Activated CD4-positive, alpha-beta T cell treated with anti-CD3 and anti-CD28 coated beads, Interleukin-2, amount 10 ng/mL, durations not matched to agents 24 days and 14 days (primary cell): ENCODE measurements around the gene PPIL1. TPM values are rescaled to one million over a fixed set of nuclear protein-coding genes. Genes with fewer than 3 reads are reported as not detected.

Source experiments
- DNase-seq: peaks from one replicate; pipeline ENCODE4 v3.0.0; 2022
- H3K27ac Mint-ChIP-seq: one replicate; pipeline ENCODE4 v1.8.0; 2022; ENCODE audit warnings: mild to moderate bottlenecking, mixed read lengths
- H3K27me3 Mint-ChIP-seq: one replicate; pipeline ENCODE4 v1.8.0; 2022; ENCODE audit warnings: mixed read lengths
- H3K36me3 Mint-ChIP-seq: one replicate; pipeline ENCODE4 v1.8.0; 2022; ENCODE audit warnings: low read depth, mild to moderate bottlenecking, mixed read lengths
- H3K4me1 Mint-ChIP-seq: one replicate; pipeline ENCODE4 v1.8.0; 2021; ENCODE audit warnings: mixed read lengths
- H3K4me3 Mint-ChIP-seq: one replicate; pipeline ENCODE4 v1.8.0; 2022; ENCODE audit warnings: mild to moderate bottlenecking, moderate library complexity, mixed read lengths
- H3K9me3 Mint-ChIP-seq: one replicate; pipeline ENCODE4 v1.8.0; 2021; ENCODE audit warnings: mixed read lengths
- intact Hi-C: fragments of 100-400 bp; cut with micrococcal nuclease; formaldehyde crosslinking; loops from one replicate; pipeline ENCODE4 v1.15.1; 2023
- total RNA-seq: library from RNA; stranded (reverse); gene quantifications from 2 replicates; pipeline ENCODE4 v1.2.3, GENCODE V29; 2022

Gene PPIL1
- total RNA-seq, 1 donor from 2014 or later, result 65.1 TPM

DNA sequence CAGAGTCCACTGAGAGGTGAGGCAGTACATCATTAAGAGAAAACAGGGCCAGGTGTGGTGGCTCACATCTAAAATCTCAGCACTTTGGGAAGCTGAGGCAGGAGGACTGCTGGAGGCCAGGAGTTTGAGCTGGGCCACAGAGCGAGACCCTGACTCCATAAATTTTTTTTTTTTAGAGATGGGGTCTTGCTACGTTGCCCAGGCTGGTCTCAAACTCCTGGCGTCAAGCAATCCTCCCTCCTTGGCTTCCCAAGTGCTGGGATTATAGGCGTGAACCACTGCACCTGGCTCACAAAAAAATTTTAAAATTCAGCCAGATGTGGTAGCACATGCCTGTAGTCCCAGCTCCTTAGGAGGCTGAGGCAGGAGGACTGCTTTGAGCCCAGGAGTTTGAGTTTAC lies 17.3 kb downstream of the PPIL1 start:
- H3K27me3 Mint-ChIP-seq, result no peaks in the 10 kb centered on the region
- no peak overlapping the region for H3K4me3 Mint-ChIP-seq

DNA sequence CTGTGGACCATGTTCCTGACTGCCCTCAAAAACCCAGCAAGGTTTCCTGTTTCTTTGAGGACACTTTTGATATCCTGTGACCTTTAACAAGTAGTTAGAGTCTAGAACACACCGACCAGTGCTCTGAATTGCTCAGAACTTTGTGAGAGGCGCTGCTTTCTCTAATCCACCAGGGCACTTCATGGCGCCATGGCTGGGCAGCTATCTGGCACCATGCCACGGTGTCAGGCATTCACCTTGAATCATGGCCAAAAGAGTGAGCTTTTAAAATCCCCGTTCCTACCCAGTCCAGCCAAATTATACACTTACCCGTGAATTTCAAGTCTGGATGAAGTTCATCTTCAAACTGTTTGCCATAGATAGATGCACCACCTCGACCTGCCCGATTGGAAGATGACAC lies 18.3 kb downstream of the PPIL1 start:
- H3K9me3 Mint-ChIP-seq, result no peaks in the 10 kb centered on the region
- peaks cover 60% of the 10 kb centered on the region for H3K36me3 Mint-ChIP-seq
- no peaks in the 10 kb centered on the region for H3K27me3 Mint-ChIP-seq
- H3K4me1 Mint-ChIP-seq, result peaks cover 19% of the 10 kb centered on the region
- H3K27ac Mint-ChIP-seq, result no peak overlapping the region
- no peak for DNase-seq
- intact Hi-C loops, result no loop called here
- H3K4me3 Mint-ChIP-seq, result no peak overlapping the region

More for the DNA sequence above, 17.3 kb downstream of the PPIL1 start:
- no peak for DNase-seq
- Mint-ChIP-seq H3K9me3 (no peaks in the 10 kb centered on the region), H3K4me1 (peaks cover 19% of the 10 kb centered on the region), H3K27ac (no peak overlapping the region), H3K36me3 (peaks cover 58% of the 10 kb centered on the region)
- intact Hi-C loops, result no loop called here

DNA sequence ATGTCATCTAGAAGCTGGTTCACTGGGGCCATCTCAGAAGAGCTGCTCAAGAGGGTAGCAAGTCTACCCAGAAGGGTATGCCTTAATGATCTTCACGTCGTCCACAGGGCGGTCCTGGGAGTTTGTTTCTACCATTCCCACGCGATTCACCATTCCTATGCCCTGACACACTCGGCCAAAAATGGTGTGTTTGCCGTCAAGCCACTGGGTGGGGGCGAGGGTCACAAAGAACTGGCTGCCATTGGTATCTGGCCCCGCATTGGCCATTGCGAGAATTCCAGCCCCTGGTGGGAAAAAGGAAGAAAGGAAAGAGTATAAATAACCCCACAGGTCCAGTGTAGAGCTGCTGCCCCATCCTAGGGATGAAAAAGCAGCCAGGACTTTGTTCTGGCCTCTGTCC lies 18.9 kb downstream of the PPIL1 start:
- H3K27me3 Mint-ChIP-seq, result no peaks in the 10 kb centered on the region
- no peaks in the 10 kb centered on the region for H3K9me3 Mint-ChIP-seq
- DNase-seq, result no peak
- H3K36me3 Mint-ChIP-seq, result peaks cover 58% of the 10 kb centered on the region
- intact Hi-C loops, result no loop called here
- no peak overlapping the region for H3K4me3 Mint-ChIP-seq
- H3K4me1 Mint-ChIP-seq, result peaks cover 17% of the 10 kb centered on the region
- no peak overlapping the region for H3K27ac Mint-ChIP-seq

DNA sequence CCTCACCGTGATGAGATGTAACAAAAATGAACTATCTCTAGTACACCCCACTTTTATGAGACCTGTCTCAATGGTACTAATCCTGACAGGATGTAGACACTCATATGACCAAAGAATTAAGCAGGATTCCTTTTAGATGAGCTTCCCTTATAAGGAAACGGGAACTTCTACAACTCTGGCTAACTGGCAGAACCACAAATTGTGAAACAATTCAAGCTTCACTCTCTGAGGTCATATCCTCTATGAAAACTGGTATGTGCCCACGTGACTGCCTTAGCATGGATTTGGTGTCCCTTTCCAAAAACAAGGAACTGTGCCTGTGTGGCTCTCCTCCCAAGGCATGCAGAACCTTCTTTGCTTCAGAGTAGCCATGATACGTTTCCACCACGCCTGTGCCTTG lies 21.3 kb downstream of the PPIL1 start:
- intact Hi-C loops, result loop anchor here (5.0 kb wide), 1 partner anchor 71 kb away; no protein-coding TSS in a partner anchor
- Mint-ChIP-seq H3K4me1 (peaks cover 10% of the 10 kb centered on the region), H3K9me3 (no peaks in the 10 kb centered on the region), H3K4me3 (no peak overlapping the region), H3K27me3 (no peaks in the 10 kb centered on the region), H3K27ac (peak overlapping the region; percentile 14), H3K36me3 (peaks cover 55% of the 10 kb centered on the region)
- DNase-seq, result no peak

DNA sequence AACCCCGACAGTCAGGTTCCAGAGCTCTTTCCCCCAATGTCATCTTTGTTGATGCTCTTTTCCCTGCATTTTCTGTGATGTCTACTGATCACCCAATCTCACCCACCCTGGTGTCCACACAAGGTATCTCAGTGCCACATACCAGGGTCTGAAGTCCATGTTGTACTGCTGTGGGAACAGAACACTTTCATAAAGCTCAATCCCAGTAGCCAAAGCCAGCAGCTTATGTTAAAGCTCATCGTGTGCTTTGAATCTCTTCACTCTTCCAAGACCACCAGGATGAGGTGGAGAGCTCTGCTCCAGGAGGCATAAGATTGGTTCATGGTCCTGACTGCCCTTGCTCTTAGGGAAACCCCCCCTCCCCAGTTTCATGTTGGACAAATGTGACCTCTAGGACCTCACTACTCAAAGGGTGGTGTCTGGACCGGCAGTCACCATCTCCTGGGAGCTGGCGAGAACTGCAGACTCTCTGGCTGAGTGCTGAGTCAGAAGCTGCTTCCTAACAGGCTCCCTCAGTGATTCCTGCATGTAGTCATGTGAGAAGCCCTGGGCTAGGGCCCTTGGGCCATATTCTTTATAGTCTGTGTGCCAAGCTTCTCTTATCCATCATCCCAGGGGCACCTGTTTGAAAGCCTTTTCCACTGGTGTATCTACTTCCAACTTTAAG lies 22.0 kb downstream of the PPIL1 start:
- intact Hi-C loops, result loop anchor here (5.0 kb wide), 1 partner anchor 70 kb away; no protein-coding TSS in a partner anchor
- peaks cover 54% of the 10 kb centered on the region for H3K36me3 Mint-ChIP-seq
- peaks cover 10% of the 10 kb centered on the region for H3K4me1 Mint-ChIP-seq
- no peak for DNase-seq
- H3K27me3 Mint-ChIP-seq, result no peaks in the 10 kb centered on the region
- no peak overlapping the region for H3K27ac Mint-ChIP-seq
- no peak overlapping the region for H3K4me3 Mint-ChIP-seq
- no peaks in the 10 kb centered on the region for H3K9me3 Mint-ChIP-seq

DNA sequence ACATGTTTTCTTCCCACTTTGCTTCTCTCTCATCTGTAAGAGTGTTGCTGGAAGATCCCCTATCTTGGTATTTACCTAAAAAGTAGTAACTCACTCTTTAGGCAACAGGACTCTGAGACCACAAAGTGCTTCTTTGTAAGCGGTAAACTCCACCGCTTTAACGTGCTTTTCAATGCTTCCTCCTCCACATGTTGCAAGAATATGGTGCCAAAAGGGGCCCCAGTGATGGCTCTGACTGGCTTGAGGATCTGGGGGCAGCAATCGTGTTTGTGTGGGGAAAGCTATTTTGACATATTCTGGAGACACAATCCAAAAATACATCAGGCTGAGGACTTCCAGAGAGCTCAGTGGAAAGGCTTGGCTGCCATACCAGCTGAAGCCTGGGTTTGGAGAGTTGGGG lies 23.0 kb downstream of the PPIL1 start:
- Mint-ChIP-seq H3K36me3 (peaks cover 47% of the 10 kb centered on the region), H3K9me3 (no peaks in the 10 kb centered on the region), H3K4me3 (no peak overlapping the region), H3K27me3 (no peaks in the 10 kb centered on the region), H3K27ac (peak overlapping the region; percentile 19), H3K4me1 (peaks cover 10% of the 10 kb centered on the region)
- intact Hi-C loops, result loop anchor here (1.0 to 5.0 kb wide), 2 partner anchors 69 to 85 kb away; no protein-coding TSS in a partner anchor
- DNase-seq, result no peak

DNA sequence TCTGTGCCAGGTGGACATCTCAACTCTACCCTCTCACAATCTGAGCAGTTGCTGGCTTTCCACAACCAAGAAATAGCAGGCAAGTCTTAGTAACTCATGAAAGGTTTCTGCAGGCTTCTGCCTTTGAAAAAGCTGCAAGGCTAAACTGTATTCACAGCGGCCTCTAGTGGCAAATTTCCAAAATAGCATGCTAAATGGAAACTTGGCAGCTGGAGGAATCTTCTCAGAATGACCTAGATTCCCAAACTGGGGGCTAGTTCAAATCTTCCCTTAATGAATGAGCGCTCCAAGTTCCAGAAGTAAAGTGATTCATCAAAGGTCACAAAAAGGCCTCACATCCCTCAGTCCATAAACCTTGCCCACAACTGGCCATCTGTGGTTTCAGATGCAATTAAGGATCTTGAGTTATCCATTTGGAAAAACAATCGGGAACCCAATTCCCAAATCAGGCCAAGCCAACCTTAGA lies 23.4 kb downstream of the PPIL1 start:
- H3K4me1 Mint-ChIP-seq, result peaks cover 10% of the 10 kb centered on the region
- no peaks in the 10 kb centered on the region for H3K9me3 Mint-ChIP-seq
- H3K27ac Mint-ChIP-seq, result no peak overlapping the region
- H3K4me3 Mint-ChIP-seq, result no peak overlapping the region
- DNase-seq, result peak; percentile 84
- H3K27me3 Mint-ChIP-seq, result no peaks in the 10 kb centered on the region
- intact Hi-C loops, result loop anchor here (1.0 to 5.0 kb wide), 2 partner anchors 69 to 85 kb away; no protein-coding TSS in a partner anchor
- peaks cover 44% of the 10 kb centered on the region for H3K36me3 Mint-ChIP-seq

DNA sequence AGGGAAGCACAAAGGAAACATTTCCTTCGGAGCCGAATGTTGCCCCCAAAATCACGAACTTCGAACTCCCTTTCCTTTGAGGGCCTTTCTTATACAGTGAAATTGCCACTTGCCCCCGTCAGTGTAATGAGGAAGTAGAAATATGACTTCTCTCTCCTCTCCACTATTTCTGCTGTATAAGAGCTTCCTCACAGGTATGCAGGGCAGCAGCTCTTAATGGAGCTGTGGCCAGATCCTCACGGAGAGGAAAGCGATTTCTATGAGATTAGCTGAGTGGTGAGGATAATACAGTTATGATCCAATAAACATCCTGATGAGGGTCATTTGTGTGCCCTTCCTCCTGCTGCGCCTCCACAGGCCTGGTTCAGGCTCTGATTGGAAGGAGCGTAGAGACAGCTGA lies 24.6 kb downstream of the PPIL1 start:
- H3K27ac Mint-ChIP-seq, result no peak overlapping the region
- H3K4me3 Mint-ChIP-seq, result no peak overlapping the region
- H3K27me3 Mint-ChIP-seq, result no peaks in the 10 kb centered on the region
- intact Hi-C loops, result loop anchor here (5.0 kb wide), 1 partner anchor 68 kb away; no protein-coding TSS in a partner anchor
- H3K36me3 Mint-ChIP-seq, result peaks cover 36% of the 10 kb centered on the region
- H3K9me3 Mint-ChIP-seq, result no peaks in the 10 kb centered on the region
- DNase-seq, result no peak
- peaks cover 7% of the 10 kb centered on the region for H3K4me1 Mint-ChIP-seq

DNA sequence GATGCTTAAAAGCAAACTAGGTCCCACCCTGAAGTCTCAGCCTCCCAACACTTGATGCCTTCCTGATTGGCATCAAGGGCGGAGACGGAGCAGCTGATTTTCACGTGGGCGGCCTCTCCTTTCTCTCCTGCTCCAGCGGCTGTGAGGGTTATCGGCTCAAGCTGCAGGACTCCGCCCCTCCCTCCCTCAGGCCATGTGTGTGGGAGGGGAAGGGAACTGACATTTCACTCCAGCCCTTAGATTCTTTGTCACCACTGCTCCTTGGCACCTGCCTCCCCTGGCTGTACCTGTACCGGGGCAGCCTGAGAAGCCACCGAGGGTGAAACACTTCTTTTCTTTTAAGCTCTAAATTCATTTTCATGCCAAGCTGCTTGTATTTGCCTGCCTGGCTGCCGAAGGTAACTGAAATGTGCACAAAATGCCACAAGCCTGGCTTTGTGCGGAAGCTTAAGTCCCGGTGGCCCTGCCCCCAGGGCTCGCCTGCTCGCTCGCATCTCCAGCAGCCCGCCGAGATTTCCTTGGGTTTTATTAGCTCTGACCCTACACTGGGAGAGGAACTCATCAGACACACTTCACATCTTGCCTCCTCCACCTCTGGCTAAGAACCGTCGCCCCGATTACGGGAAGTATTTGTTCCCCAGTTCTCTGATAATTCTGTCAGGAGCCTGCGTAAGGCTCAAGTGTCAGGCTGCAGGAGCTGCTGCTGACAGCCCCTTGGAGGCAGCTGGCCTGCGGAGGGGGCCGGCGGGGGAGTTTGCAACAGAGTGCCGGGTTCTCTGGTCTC lies 25.8 kb downstream of the PPIL1 start:
- Mint-ChIP-seq H3K27ac (no peak overlapping the region), H3K4me3 (no peak overlapping the region), H3K27me3 (no peaks in the 10 kb centered on the region), H3K4me1 (peaks cover 7% of the 10 kb centered on the region), H3K9me3 (no peaks in the 10 kb centered on the region), H3K36me3 (peaks cover 26% of the 10 kb centered on the region)
- no peak for DNase-seq
- intact Hi-C loops, result no loop called here

DNA sequence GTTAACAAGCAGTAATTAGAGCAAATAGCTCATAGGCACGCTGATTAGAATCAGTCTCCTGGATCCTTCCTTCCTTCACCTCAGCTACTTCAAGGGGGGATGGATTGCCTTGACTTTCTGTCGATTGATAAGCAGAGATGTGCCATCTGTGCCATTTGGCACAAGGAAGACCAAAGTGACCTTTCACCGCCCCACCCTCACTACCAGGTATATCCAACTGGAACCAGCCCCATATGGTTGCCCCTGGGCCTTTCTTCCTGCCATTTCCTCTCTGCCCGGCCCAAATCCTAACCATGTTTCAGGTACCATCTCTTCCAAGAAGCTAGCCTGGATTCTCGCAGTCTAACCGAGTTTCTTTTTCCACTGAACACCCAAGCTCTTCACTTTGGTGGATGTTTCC lies 26.6 kb downstream of the PPIL1 start:
- peaks cover 20% of the 10 kb centered on the region for H3K36me3 Mint-ChIP-seq
- no peak overlapping the region for H3K4me3 Mint-ChIP-seq
- H3K9me3 Mint-ChIP-seq, result no peaks in the 10 kb centered on the region
- H3K27me3 Mint-ChIP-seq, result no peaks in the 10 kb centered on the region
- intact Hi-C loops, result no loop called here
- H3K27ac Mint-ChIP-seq, result no peak overlapping the region
- H3K4me1 Mint-ChIP-seq, result peaks cover under 1% of the 10 kb centered on the region
- no peak for DNase-seq

DNA sequence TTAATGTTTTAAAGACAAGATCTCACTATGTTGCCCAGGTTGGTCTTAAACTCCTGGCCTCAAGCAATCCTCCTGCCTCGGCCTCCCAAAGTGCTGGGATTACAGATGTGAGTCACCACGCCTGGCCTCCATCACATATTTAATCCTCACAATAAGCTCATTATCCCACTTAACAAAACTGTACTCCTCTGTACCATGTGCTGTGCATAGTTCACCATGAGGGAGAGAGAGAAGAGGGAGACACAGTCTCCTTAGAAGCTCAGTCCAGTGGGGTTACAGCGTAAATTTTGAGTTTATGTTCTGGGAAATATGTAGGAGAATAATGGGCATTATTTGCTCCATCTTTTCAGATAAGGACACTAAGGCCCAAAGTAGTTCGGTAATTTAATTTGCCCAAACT lies 27.5 kb downstream of the PPIL1 start:
- H3K36me3 Mint-ChIP-seq, result peaks cover 15% of the 10 kb centered on the region
- H3K4me3 Mint-ChIP-seq, result no peak overlapping the region
- no peak overlapping the region for H3K27ac Mint-ChIP-seq
- H3K4me1 Mint-ChIP-seq, result no peaks in the 10 kb centered on the region
- H3K27me3 Mint-ChIP-seq, result no peaks in the 10 kb centered on the region
- intact Hi-C loops, result no loop called here
- no peaks in the 10 kb centered on the region for H3K9me3 Mint-ChIP-seq
- DNase-seq, result no peak

DNA sequence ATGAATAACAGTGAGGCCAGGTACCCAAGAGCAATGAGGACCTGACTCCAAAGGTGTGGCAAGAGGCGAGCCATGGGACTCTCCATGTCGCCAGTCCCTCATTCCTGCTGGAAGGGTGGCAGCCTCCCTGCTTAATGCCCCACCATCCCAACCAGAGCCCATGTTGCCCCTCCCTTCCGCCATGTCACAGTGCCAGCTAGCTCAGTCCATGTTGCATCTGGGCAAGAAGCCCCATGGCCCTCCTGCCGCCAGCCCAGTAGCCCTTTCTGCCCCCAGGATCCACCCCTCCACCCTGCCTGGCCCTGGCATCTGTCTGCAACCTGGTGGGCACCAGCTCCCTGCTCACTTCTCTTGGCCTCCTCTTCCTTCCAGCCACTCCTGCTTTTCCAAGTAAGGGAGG lies 29.4 kb downstream of the PPIL1 start:
- H3K4me3 Mint-ChIP-seq, result no peak overlapping the region

DNA sequence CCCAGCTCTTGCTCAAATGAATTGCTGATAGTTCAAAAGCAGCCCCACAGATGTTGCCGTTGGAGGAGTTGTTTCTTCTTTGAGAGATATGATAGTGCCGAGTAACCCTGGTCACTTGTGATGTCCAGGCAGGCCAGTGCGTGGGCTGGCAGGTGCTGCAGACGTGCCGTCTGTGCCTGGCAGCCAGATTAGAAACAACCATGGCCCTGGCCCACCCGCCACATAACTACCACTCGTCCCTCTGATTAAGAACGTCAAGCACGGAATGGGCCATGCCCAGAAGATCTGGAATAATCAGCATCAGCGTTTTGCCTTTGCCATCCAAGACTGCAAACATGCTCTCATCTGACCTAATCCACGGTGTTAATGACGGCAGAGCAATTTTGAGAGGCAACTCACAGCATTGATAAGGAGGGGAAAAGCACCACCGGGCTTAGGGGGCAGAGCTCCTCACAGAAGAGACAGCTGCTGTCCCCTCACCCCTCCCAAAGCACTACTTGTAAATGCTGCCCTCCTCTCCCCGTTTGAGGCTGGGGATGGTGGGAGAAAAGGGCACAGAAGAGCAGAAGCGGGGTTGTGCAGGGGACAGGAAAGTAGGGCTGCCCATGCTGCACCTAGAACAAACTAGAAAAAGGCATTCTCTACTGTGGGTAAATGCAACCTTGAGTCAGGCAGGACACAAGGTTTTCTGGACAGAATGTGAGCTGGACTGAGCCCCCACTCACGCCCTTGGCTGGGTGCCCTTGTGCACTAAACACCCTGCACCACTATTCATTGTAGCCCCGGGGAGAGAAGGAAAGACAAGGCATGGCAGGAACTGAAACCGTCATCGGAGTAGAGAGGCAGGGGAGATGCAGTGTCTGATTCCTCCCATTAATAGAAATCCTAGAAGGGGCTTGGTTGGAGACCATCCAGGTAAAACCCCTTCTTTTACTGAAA lies 30.1 kb downstream of the PPIL1 start:
- H3K27me3 Mint-ChIP-seq, result peaks cover 9% of the 10 kb centered on the region
- H3K9me3 Mint-ChIP-seq, result no peaks in the 10 kb centered on the region
- peaks cover 4% of the 10 kb centered on the region for H3K4me1 Mint-ChIP-seq
- no peak for DNase-seq
- intact Hi-C loops, result no loop called here
- no peaks in the 10 kb centered on the region for H3K36me3 Mint-ChIP-seq
- H3K27ac Mint-ChIP-seq, result no peak overlapping the region
- no peak overlapping the region for H3K4me3 Mint-ChIP-seq

More for the DNA sequence above, 29.4 kb downstream of the PPIL1 start:
- Mint-ChIP-seq H3K27me3 (peaks cover 7% of the 10 kb centered on the region), H3K27ac (no peak overlapping the region), H3K36me3 (peaks cover 2% of the 10 kb centered on the region), H3K9me3 (no peaks in the 10 kb centered on the region), H3K4me1 (peaks cover 2% of the 10 kb centered on the region)
- DNase-seq, result no peak
- intact Hi-C loops, result no loop called here
